ENCODE results near the gene ZNF157.
A peak's percentile ranks its signal among the peaks of the same experiment; 100 is the strongest.

Gene ZNF157

DNA sequence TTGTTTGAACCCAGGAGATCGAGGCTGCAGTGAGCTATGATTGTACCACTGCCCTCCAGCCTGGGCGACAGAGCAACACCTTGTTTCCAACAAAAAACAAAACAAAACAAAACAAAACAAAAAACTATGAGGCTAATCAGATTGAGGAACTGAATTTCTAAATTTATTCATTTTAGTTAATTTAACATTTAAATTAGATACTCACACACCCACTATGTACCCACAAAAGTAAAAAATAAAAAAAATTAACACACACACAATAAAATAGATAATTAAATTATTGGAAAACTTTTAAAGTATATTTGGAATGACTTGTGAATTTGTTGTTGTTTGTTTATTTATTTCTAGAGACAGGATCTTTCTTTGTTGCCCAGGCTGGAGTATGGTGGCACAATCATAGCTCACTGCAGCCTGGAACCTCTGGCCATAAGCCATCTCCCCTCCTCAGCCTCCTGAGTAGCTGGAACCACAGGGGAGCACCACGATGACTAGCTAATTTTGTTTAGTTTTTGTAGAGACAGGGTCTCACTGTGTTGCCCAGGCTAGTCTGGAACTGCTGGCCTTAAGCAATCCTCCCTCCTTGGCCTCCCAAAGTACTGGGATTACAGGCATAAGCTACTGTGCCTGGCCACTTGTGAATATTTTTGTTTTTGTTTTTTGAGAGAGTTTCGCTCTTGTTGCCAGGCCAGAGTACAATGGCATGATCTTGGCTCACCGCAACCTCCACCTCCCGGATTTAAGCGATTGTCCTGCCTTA is 9.8 kb upstream of the ZNF157 start:
- no peaks in the 10 kb centered on the region for H3K9me2 ChIP-seq (replicated peaks; ENCODE audit: insufficient read depth, low read length)
- H3K4me2 ChIP-seq (ENCODE audit: low read depth, low read length, poor library complexity, severe bottlenecking) = no peak overlapping the region
- no peaks in the 10 kb centered on the region for H3K36me3 ChIP-seq (ENCODE audit: low read length)
- H3K27ac ChIP-seq (ENCODE audit: low read depth, low read length) = no peak overlapping the region
- no peaks in the 10 kb centered on the region for H3K27me3 ChIP-seq (ENCODE audit: low read length)
- no peak overlapping the region for H3K4me3 ChIP-seq (ENCODE audit: insufficient read depth, low read length, poor library complexity, severe bottlenecking)
- H3K9ac ChIP-seq (ENCODE audit: low read length) = no peak overlapping the region
- H3K79me2 ChIP-seq (ENCODE audit: insufficient read depth, low read length) = no peaks in the 10 kb centered on the region
- no peaks in the 10 kb centered on the region for H4K20me1 ChIP-seq (ENCODE audit: low read depth, low read length)
- H2AFZ ChIP-seq (ENCODE audit: low read depth, low read length, severe bottlenecking) = no peak overlapping the region
- TF ChIP-seq EZH2phosphoT487 (conservative IDR thresholded peaks at IDR 0.05; ENCODE audit: low read length) = no peak
- TF ChIP-seq, protein P1, sequence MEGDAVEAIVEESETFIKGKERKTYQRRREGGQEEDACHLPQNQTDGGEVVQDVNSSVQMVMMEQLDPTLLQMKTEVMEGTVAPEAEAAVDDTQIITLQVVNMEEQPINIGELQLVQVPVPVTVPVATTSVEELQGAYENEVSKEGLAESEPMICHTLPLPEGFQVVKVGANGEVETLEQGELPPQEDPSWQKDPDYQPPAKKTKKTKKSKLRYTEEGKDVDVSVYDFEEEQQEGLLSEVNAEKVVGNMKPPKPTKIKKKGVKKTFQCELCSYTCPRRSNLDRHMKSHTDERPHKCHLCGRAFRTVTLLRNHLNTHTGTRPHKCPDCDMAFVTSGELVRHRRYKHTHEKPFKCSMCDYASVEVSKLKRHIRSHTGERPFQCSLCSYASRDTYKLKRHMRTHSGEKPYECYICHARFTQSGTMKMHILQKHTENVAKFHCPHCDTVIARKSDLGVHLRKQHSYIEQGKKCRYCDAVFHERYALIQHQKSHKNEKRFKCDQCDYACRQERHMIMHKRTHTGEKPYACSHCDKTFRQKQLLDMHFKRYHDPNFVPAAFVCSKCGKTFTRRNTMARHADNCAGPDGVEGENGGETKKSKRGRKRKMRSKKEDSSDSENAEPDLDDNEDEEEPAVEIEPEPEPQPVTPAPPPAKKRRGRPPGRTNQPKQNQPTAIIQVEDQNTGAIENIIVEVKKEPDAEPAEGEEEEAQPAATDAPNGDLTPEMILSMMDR (IDR thresholded peaks at IDR 0.05; ENCODE audit: insufficient read depth, low read length, poor library complexity, severe bottlenecking) = no peak
- no peaks in the 10 kb centered on the region for H3K9me3 ChIP-seq (ENCODE audit: insufficient read depth, low read length)
- no peaks in the 10 kb centered on the region for H3F3A ChIP-seq (ENCODE audit: insufficient read depth)

DNA sequence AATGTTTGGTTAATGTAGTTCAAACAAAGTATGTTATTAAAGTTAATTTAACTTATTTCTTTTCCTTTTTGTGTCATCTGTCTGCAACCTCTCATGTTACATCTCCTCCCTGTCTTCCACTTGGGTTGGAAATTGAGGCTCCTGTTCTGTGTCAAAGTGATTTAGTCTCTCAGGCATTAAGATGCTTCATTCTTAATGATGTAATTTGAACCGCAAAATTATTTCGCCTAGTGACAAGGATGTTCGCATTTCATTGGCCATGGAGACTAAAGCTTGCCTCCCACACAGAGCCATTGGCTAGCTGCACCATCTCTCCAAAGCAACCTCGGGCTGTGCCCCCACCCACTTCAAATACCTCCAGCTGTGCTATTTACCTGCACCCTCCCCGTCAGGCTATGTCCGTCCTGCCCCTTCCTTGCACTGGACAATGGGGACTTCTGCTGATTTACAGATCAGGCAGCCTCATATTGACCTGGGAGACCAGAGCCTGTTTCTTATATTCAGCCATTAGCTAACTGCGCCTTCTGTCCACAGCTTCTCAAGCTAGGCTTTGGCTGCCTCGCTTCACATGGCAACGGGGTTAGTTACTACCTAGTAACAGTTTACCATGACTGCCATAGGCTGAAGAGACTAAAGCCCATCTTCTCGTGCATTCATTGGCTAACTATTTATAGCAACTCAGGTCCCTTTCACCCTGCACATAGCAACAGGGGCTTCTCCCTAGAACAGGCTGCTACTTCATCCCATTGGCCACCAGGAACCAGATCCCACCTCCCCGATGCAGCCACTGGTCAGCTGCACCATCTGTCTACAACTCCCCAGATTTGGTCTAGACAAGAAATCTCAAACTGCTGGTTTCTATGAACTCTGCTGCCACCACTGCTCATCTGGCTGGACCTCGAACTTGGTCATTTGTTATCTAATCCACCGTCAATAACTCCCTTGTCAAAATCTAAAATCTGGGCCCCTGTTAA is 8.6 kb upstream of the ZNF157 start:
- H3K79me2 ChIP-seq (ENCODE audit: insufficient read depth, low read length) = no peaks in the 10 kb centered on the region
- peak overlapping the region; percentile 48 for H3K4me3 ChIP-seq (ENCODE audit: insufficient read depth, low read length, poor library complexity, severe bottlenecking)
- H3K27ac ChIP-seq (ENCODE audit: low read depth, low read length) = peak overlapping the region; percentile 57
- peak overlapping the region; percentile 27; the same call in 1 of the 2 replicates for H3K9ac ChIP-seq (ENCODE audit: low read length)
- H3K9me2 ChIP-seq (replicated peaks; ENCODE audit: insufficient read depth, low read length) = no peaks in the 10 kb centered on the region
- no peaks in the 10 kb centered on the region for H3K9me3 ChIP-seq (ENCODE audit: insufficient read depth, low read length)
- no peak for TF ChIP-seq EZH2phosphoT487 (conservative IDR thresholded peaks at IDR 0.05; ENCODE audit: low read length)
- TF ChIP-seq, protein P1 (IDR thresholded peaks at IDR 0.05; ENCODE audit: insufficient read depth, low read length, poor library complexity, severe bottlenecking) = no peak
- peak overlapping the region; percentile 59 for H3K4me2 ChIP-seq (ENCODE audit: low read depth, low read length, poor library complexity, severe bottlenecking)
- no peaks in the 10 kb centered on the region for H3K27me3 ChIP-seq (ENCODE audit: low read length)
- H3F3A ChIP-seq (ENCODE audit: insufficient read depth) = no peaks in the 10 kb centered on the region
- H2AFZ ChIP-seq (ENCODE audit: low read depth, low read length, severe bottlenecking) = peak overlapping the region; percentile 52
- H4K20me1 ChIP-seq (ENCODE audit: low read depth, low read length) = no peaks in the 10 kb centered on the region
- H3K36me3 ChIP-seq (ENCODE audit: low read length) = no peaks in the 10 kb centered on the region

DNA sequence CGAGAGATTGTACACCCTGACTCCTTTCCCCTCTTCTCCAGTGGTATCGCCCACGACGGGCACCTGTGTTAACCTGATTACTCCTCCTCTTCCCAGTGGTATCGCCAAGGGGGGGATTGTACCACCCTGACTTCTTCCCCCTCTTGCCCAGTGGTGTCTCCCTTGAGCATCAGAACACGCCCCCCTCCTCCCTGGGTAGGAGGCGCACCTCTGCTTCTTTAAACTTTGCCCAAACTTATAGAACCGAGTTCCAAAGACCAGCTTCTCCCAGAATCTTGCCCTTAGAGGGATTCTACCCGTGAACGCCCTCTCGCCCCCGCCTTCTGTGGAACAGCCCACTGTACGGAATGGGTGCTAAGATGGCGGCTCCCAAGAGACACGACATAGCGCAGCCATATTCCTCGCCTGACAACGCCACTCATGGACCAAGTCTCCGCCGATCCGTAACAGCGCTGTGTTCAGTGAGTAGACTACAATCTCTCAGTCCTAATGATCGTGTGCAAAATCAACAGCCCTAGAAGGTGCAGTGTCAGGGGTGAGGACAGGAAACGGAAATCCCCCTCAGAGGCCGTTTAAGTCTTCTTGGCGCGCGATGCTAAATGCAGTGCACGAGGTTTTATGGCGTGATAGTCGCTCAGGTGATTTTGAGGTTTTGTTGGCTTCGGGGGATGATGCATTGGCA is 4.2 kb upstream of the ZNF157 start:
- Histone ChIP-seq H3K9me2 (replicated peaks; ENCODE audit: insufficient read depth, low read length) (no peaks in the 10 kb centered on the region), H3K27me3 (ENCODE audit: low read length) (no peaks in the 10 kb centered on the region), H3K4me2 (ENCODE audit: low read depth, low read length, poor library complexity, severe bottlenecking) (peak overlapping the region; percentile 53), H3K79me2 (ENCODE audit: insufficient read depth, low read length) (no peaks in the 10 kb centered on the region), H2AFZ (ENCODE audit: low read depth, low read length, severe bottlenecking) (peak overlapping the region; percentile 95), H3F3A (ENCODE audit: insufficient read depth) (no peaks in the 10 kb centered on the region), H3K4me3 (ENCODE audit: insufficient read depth, low read length, poor library complexity, severe bottlenecking) (peak overlapping the region; percentile 54), H3K9ac (ENCODE audit: low read length) (peak overlapping the region; percentile 54), H4K20me1 (ENCODE audit: low read depth, low read length) (no peaks in the 10 kb centered on the region), H3K36me3 (ENCODE audit: low read length) (no peaks in the 10 kb centered on the region), H3K27ac (ENCODE audit: low read depth, low read length) (peak overlapping the region; percentile 63), H3K9me3 (ENCODE audit: insufficient read depth, low read length) (no peaks in the 10 kb centered on the region)
- TF ChIP-seq, protein P1 (IDR thresholded peaks at IDR 0.05; ENCODE audit: insufficient read depth, low read length, poor library complexity, severe bottlenecking) = no peak
- TF ChIP-seq EZH2phosphoT487 (conservative IDR thresholded peaks at IDR 0.05; ENCODE audit: low read length) = no peak

All from SU-DHL-6 (cell line).